NCI-H1092 (cell line): ENCODE data around the gene PPT2.
"Not testable (repeated sequence)": the region's sequence is repeated elsewhere in the genome, so short reads cannot be mapped to it uniquely, and the experiment has no call there.

Source experiments
- DNase-seq: peaks from one replicate; lab custom pipeline; 2025; lab: John Stamatoyannopoulos, UW

PPT2 gene

GRCh38 chr6:32210191-32210601, 56.3 kb downstream of the PPT2 start:
- no peak for DNase-seq

DNA sequence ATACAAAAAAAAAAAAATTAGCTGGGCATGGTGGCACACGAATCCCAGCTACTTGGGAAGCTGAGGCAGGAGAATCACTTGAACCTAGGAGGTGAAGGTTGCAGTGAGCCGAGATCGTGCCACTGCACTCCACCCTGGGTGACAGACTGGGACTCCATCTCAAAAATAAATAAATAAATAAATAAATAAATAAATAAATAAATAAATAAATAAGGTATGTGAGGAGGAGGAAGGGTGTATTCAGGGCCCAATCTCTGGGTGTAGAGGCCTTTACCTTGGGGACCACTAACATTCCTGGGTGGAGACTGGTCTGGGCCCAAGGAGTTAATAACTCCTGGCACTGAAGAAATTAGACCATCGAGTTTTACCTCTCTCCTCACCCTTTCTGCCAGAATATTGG, 57.5 kb downstream of the PPT2 start:
- DNase-seq = not testable (repeated sequence)

DNA sequence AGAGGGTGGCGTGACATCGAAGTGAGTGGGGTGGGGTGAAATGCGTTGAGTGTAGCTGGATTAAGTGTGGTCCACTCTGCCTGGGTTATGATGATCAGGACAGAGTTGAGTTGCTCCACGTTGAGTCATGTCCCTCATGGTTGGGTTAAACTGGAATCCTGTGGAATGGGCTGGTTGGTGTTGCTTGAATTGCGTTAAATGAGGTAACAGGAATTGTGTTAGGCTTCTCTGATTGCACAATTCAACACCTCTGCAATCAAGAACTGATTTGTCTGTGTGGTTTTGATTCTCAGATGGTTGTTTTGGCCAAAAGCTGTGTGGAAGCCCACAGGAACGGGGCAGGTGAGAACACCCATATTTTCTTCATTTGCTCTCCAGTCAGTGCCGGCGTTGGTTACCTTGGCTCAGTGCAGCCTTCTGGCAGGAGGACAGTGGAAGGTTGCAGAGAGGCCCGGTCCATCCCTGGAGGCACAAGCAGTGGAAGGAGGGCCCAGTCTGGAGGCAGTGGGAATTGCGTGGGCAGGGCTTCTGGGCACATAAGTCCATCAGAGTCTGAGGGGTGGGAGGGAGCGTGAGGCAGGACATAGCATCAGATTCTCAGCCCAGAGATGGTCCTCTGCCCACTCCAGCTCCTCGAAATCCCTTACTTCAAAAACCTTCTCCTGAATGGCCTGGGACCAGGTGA, 58.3 kb downstream of the PPT2 start:
- no peak for DNase-seq
